C4-2B (cell line): ENCODE measurements around the gene FAM228B.

Experiments
- ZFX ChIP-seq: fragments of 450-650 bp; IDR thresholded peaks from 2 replicates; pipeline ENCODE4 v1.6.1; 2017
- TF ChIP-seq, protein P1 (sequence below): fragments of 450-650 bp; conservative IDR thresholded peaks from 2 replicates; pipeline ENCODE4 v1.5.1; 2017; ENCODE audit warnings: mild to moderate bottlenecking

GRCh38 chr2:24203787-24204150, 80.5 kb downstream of the FAM228B start:
- TF ChIP-seq, protein P1, sequence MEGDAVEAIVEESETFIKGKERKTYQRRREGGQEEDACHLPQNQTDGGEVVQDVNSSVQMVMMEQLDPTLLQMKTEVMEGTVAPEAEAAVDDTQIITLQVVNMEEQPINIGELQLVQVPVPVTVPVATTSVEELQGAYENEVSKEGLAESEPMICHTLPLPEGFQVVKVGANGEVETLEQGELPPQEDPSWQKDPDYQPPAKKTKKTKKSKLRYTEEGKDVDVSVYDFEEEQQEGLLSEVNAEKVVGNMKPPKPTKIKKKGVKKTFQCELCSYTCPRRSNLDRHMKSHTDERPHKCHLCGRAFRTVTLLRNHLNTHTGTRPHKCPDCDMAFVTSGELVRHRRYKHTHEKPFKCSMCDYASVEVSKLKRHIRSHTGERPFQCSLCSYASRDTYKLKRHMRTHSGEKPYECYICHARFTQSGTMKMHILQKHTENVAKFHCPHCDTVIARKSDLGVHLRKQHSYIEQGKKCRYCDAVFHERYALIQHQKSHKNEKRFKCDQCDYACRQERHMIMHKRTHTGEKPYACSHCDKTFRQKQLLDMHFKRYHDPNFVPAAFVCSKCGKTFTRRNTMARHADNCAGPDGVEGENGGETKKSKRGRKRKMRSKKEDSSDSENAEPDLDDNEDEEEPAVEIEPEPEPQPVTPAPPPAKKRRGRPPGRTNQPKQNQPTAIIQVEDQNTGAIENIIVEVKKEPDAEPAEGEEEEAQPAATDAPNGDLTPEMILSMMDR, result no peak
- TF ChIP-seq ZFX, result no peak
